Tibial artery (tissue), 4 donors: Measurements from ENCODE around the gene CDC42BPA.
"Not testable (repeated sequence)": the region's sequence is repeated elsewhere in the genome, so short reads cannot be mapped to it uniquely, and the experiment has no call there.

ENCODE experiments used
- DNase-seq, 2 donors: peaks; one replicate each; pipeline ENCODE4 v3.0.0-alpha.2; 2019
- H3K27ac ChIP-seq, 2 donors: fragments of 200-600 bp; sonication (generic) in 1 of 2; 1 replicate in 1 of 2; 2 replicates in 1 of 2; pipeline ENCODE4 v1.5.1; 2018 to 2019; ENCODE audit warnings: mild to moderate bottlenecking in 1 of 2
- H3K27me3 ChIP-seq, 2 donors: fragments of 200-600 bp; sonication (generic) in 1 of 2; one replicate each; pipeline versions ENCODE4 v1.5.1 to v1.6.0; 2016 to 2019
- H3K36me3 ChIP-seq, 3 donors: fragments of 200-600 bp; sonication (generic) in 2 of 3; one replicate each; pipeline ENCODE4 v1.5.1; 2016 to 2019; ENCODE audit warnings: mild to moderate bottlenecking in 2 of 3
- H3K4me1 ChIP-seq, 4 donors: fragments of 200-600 bp; sonication (generic) in 2 of 4; 1 replicate in 3 of 4; 2 replicates in 1 of 4; pipeline ENCODE4 v1.5.1; 2016 to 2019
- H3K4me3 ChIP-seq, 2 donors: fragments of 200-600 bp; sonication (generic) in 1 of 2; 1 replicate in 1 of 2; 2 replicates in 1 of 2; pipeline ENCODE4 v1.5.1; 2018 to 2019; ENCODE audit warnings: mild to moderate bottlenecking in 2 of 2
- H3K9me3 ChIP-seq, 3 donors: fragments of 200-600 bp; sonication (generic) in 1 of 3; one replicate each; pipeline ENCODE4 v1.5.1; 2016 to 2019
- CTCF ChIP-seq, 2 experiments: fragments of 200-600 bp in 1 of 2; fragments of 450-650 bp in 1 of 2; IDR thresholded peaks; one replicate each; pipeline ENCODE4 v1.5.1; 2017 to 2019; ENCODE audit warnings: antibody characterized with exemption in 2 of 2, mild to moderate bottlenecking in 1 of 2, moderate library complexity in 1 of 2
- intact Hi-C: fragments of 100-400 bp; cut with DNase I; formaldehyde crosslinking; loops from one replicate; pipeline ENCODE4 v1.15.0; 2023; ENCODE audit warnings: low total_unique reads

CDC42BPA gene

GRCh38 chr1:227112538-227112937 is 205.8 kb downstream of the CDC42BPA start:
- no peak for DNase-seq
- no peak overlapping the region for H3K27ac ChIP-seq
- no peaks in the 10 kb centered on the region for H3K4me1 ChIP-seq
- H3K9me3 ChIP-seq = no peaks in the 10 kb centered on the region
- peaks cover 11 to 30% (median 13%) of the 10 kb centered on the region in 3 donors for H3K36me3 ChIP-seq
- H3K27me3 ChIP-seq = no peaks in the 10 kb centered on the region
- intact Hi-C loops = no loop called here
- TF ChIP-seq CTCF (IDR thresholded peaks at IDR 0.05) = no peak
- H3K4me3 ChIP-seq = no peak overlapping the region

GRCh38 chr1:227111782-227112181 is 206.5 kb downstream of the CDC42BPA start:
- Histone ChIP-seq H3K36me3 (peaks cover 19 to 38% (median 21%) of the 10 kb centered on the region in 3 donors), H3K27me3 (no peaks in the 10 kb centered on the region), H3K4me1 (no peaks in the 10 kb centered on the region), H3K4me3 (no peak overlapping the region), H3K27ac (no peak overlapping the region), H3K9me3 (no peaks in the 10 kb centered on the region)
- intact Hi-C loops = no loop called here
- no peak for TF ChIP-seq CTCF (IDR thresholded peaks at IDR 0.05)
- DNase-seq = no peak

- H3K36me3 ChIP-seq = peaks cover 17 to 33% (median 23%) of the 10 kb centered on the region in 3 donors
- H3K4me1 ChIP-seq, intact Hi-C loops, DNase-seq, H3K4me3 ChIP-seq, H3K27ac ChIP-seq, H3K9me3 ChIP-seq, H3K27me3 ChIP-seq: not testable (repeated sequence)
These were observed 213.0 kb downstream of the CDC42BPA start for GRCh38 chr1:227105291-227105690.

GRCh38 chr1:227102056-227102455 is 216.2 kb downstream of the CDC42BPA start:
- Histone ChIP-seq H3K9me3 (no peaks in the 10 kb centered on the region), H3K27ac (no peak overlapping the region), H3K4me1 (no peaks in the 10 kb centered on the region), H3K36me3 (peaks cover 27 to 38% (median 28%) of the 10 kb centered on the region in 3 donors), H3K4me3 (no peak overlapping the region), H3K27me3 (no peaks in the 10 kb centered on the region)
- intact Hi-C loops = no loop called here
- no peak for DNase-seq
- TF ChIP-seq CTCF (IDR thresholded peaks at IDR 0.05) = no peak

GRCh38 chr1:227094249-227094966 is 223.9 kb downstream of the CDC42BPA start:
- no peak overlapping the region for H3K27ac ChIP-seq
- H3K4me1 ChIP-seq = no peaks in the 10 kb centered on the region
- H3K27me3 ChIP-seq = no peaks in the 10 kb centered on the region
- peaks cover 13 to 33% (median 22%) of the 10 kb centered on the region in 3 donors for H3K36me3 ChIP-seq
- DNase-seq = no peak
- H3K9me3 ChIP-seq = no peaks in the 10 kb centered on the region
- no peak for TF ChIP-seq CTCF (IDR thresholded peaks at IDR 0.05)
- H3K4me3 ChIP-seq = no peak overlapping the region
- intact Hi-C loops = no loop called here

- Histone ChIP-seq H3K4me1 (no peaks in the 10 kb centered on the region), H3K27me3 (no peaks in the 10 kb centered on the region), H3K9me3 (no peaks in the 10 kb centered on the region), H3K27ac (no peak overlapping the region), H3K36me3 (peaks cover 5 to 25% (median 23%) of the 10 kb centered on the region in 3 donors), H3K4me3 (no peak overlapping the region)
- no peak for DNase-seq
- intact Hi-C loops = no loop called here
- TF ChIP-seq CTCF (IDR thresholded peaks at IDR 0.05) = no peak
These were observed 225.0 kb downstream of the CDC42BPA start for GRCh38 chr1:227093309-227093708.
